C4-2B (cell line): Measurements from ENCODE around the gene ABHD12.

Source experiments
- H3K27ac ChIP-seq: fragments of 450-650 bp; 2 replicates; pipeline ENCODE4 v1.5.1; 2017
- ZFX ChIP-seq: fragments of 450-650 bp; IDR thresholded peaks from 2 replicates; pipeline ENCODE4 v1.6.1; 2017
- TF ChIP-seq, protein P1 (sequence below): fragments of 450-650 bp; conservative IDR thresholded peaks from 2 replicates; pipeline ENCODE4 v1.5.1; 2017; ENCODE audit warnings: mild to moderate bottlenecking

The ABHD12 gene

DNA sequence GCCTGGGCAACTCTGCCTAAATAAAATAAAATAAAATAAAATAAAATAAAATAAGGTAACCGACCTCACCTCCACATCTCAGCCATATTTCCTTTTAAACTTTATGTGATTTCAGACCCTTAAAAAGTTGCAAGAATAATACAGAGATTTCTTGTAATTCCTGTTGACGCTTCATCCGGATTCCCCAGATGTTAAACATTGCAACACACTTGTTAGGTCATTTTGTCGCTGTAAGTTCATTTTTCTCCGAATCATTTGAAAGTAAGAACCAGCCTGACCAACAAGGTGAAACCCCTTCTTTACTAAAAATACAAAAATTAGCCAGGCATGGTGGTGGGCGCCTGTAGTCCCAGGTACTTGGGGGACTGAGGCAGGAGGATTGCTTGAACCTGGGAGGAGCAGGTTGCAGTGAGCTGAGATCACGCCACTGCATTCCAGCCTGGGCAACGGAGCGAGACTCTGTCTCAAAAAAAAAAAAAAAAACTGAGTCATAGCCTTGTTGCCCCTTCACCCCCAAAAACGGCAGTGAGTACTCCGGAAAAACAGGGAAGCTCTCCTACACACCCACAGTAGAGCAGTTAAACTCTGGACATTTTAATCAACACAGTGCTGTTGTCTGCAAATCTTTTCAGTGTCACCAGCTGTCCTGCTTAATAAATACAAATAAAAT, 136.9 kb downstream of the ABHD12 start:
- no peak for TF ChIP-seq ZFX
- TF ChIP-seq, protein P1, sequence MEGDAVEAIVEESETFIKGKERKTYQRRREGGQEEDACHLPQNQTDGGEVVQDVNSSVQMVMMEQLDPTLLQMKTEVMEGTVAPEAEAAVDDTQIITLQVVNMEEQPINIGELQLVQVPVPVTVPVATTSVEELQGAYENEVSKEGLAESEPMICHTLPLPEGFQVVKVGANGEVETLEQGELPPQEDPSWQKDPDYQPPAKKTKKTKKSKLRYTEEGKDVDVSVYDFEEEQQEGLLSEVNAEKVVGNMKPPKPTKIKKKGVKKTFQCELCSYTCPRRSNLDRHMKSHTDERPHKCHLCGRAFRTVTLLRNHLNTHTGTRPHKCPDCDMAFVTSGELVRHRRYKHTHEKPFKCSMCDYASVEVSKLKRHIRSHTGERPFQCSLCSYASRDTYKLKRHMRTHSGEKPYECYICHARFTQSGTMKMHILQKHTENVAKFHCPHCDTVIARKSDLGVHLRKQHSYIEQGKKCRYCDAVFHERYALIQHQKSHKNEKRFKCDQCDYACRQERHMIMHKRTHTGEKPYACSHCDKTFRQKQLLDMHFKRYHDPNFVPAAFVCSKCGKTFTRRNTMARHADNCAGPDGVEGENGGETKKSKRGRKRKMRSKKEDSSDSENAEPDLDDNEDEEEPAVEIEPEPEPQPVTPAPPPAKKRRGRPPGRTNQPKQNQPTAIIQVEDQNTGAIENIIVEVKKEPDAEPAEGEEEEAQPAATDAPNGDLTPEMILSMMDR, result no peak

GRCh38 chr20:25252686-25253421, 137.8 kb downstream of the ABHD12 start:
- peak overlapping the region; percentile 6; the same call in 1 of the 2 replicates for H3K27ac ChIP-seq

More for the DNA sequence above, 136.9 kb downstream of the ABHD12 start:
- H3K27ac ChIP-seq, result no peak overlapping the region

DNA sequence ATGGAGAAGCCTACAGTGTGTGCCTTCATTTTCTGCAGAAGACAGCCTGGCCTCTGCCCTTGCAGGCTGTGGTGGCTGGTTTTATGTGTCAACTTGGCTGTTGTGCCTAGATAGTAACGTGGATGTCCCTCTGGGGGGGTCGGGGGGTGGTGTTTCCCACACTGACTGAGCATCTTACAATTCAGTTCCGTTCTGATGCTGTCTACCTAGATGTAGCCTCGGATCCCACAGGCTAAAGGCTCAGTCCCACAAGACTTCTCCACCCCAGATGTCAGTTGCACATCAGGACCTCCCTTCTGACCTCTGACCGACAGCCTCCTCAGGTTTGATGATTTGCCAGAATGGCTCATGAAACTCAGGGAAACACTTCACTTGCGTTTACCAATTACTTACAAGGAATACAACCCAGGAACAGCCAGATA, 138.4 kb downstream of the ABHD12 start:
- TF ChIP-seq, protein P1, result no peak
- no peak for TF ChIP-seq ZFX
- peak overlapping the region; percentile 6; the same call in 1 of the 2 replicates for H3K27ac ChIP-seq

More at GRCh38 chr20:25252686-25253421, 137.8 kb downstream of the ABHD12 start:
- TF ChIP-seq ZFX, result no peak
- TF ChIP-seq, protein P1, result no peak

- no peak overlapping the region for H3K27ac ChIP-seq
- TF ChIP-seq, protein P1, result no peak
- TF ChIP-seq ZFX, result no peak
Measured at GRCh38 chr20:25251558-25251957, 139.1 kb downstream of the ABHD12 start.

DNA sequence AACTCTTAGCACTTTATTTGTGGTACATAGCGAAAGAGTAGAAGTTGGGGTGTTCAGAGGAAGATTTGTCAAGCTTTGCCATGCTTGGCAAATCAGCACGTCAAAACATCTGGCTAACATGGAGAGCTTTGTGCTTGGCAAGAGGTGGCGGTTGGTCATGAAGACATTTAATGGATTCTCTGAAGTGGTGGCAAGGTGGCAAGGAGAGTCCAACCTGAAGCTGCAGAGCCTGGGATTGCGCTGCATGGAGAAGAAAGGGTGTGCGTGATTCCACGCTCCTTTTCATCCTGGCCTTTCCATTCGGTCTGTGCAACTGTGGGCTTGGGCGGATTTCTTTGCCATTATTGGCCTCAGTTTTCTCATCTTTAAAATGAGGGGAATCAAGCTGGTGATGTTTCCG, 139.6 kb downstream of the ABHD12 start:
- TF ChIP-seq, protein P1, result no peak
- no peak overlapping the region for H3K27ac ChIP-seq

DNA sequence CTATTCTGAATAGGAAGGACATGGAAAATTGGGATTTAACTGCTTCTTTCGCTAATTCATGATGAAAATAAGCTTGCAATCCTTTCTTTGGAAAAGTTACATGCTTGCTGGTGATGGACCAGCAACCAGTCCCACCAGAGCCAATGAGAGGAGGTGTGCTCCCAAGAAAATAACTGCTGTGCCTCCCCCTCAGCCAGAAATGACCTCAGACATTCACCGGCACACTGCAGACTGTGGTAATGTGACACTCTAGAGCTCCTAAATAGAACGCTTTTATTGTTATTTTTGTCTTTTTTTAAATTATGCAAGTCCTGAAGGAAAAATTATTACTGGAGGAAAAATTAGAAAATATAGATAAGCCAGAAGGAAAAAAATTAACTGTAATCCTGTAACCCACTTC, 140.1 kb downstream of the ABHD12 start:
- peak overlapping the region; percentile 61; the same call in 1 of the 2 replicates for H3K27ac ChIP-seq
- TF ChIP-seq ZFX, result no peak
- TF ChIP-seq, protein P1, result no peak
